OCI-LY1 (cell line): ENCODE results near the gene ALS2CL.

ENCODE experiments used
- H2AFZ ChIP-seq: fragments of 200-600 bp; sonication (generic), shearing (Covaris generic); 2 replicates; pipeline ENCODE4 v1.6.0; 2014; ENCODE audit warnings: antibody characterized with exemption, mild to moderate bottlenecking, low read length
- H3F3A ChIP-seq: fragments of 200-600 bp; sonication (generic), shearing (Covaris generic); 2 replicates; pipeline ENCODE4 v1.6.0; 2014; ENCODE audit warnings: mild to moderate bottlenecking, antibody characterized with exemption, low read length, moderate library complexity; ENCODE audit not compliant: insufficient read depth
- H3K27ac ChIP-seq: fragments of 200-600 bp; sonication (generic); 2 replicates; pipeline ENCODE4 v1.5.1; 2014; ENCODE audit warnings: low read length, mixed run types, mild to moderate bottlenecking, low read depth; ENCODE audit not compliant: poor library complexity, severe bottlenecking
- H3K27me3 ChIP-seq: fragments of 200-600 bp; sonication (generic); 2 replicates; pipeline ENCODE4 v1.6.0; 2014; ENCODE audit warnings: antibody characterized with exemption, mild to moderate bottlenecking, low read length, moderate library complexity; ENCODE audit not compliant: insufficient read depth
- H3K36me3 ChIP-seq: fragments of 200-600 bp; sonication (generic); 2 replicates; pipeline ENCODE4 v1.6.1; 2014; ENCODE audit warnings: mild to moderate bottlenecking, antibody characterized with exemption, low read length, moderate library complexity, mixed read lengths; ENCODE audit not compliant: insufficient read depth
- H3K4me1 ChIP-seq: fragments of 200-600 bp; sonication (generic); 2 replicates; pipeline ENCODE4 v1.5.1; 2014; ENCODE audit warnings: mild to moderate bottlenecking, low read length, moderate library complexity; ENCODE audit not compliant: insufficient read depth, severe bottlenecking
- H3K4me2 ChIP-seq: fragments of 200-600 bp; sonication (generic), shearing (Covaris generic); 2 replicates; pipeline ENCODE4 v1.6.1; 2014; ENCODE audit warnings: low read length
- H3K4me3 ChIP-seq: fragments of 200-600 bp; sonication (generic); 2 replicates; pipeline ENCODE4 v1.5.1; 2014; ENCODE audit warnings: low read length, low read depth, mild to moderate bottlenecking, mixed read lengths; ENCODE audit not compliant: poor library complexity, severe bottlenecking
- H3K79me2 ChIP-seq: fragments of 200-600 bp; shearing (Covaris generic); 2 replicates; pipeline ENCODE4 v1.6.1; 2016; ENCODE audit warnings: mixed run types, low read length, mixed read lengths; ENCODE audit not compliant: insufficient read depth
- H3K9ac ChIP-seq: fragments of 200-600 bp; sonication (generic), shearing (Covaris generic); 2 replicates; pipeline ENCODE4 v1.6.1; 2014; ENCODE audit warnings: mild to moderate bottlenecking, low read length, mixed read lengths
- H3K9me2 ChIP-seq: fragments of 200-600 bp; sonication (generic), shearing (Covaris generic); 2 replicates; pipeline ENCODE4 v1.6.1; 2014; ENCODE audit warnings: low read depth, mild to moderate bottlenecking, low read length, mixed read lengths
- H3K9me3 ChIP-seq: fragments of 200-600 bp; shearing (Covaris generic); 2 replicates; pipeline ENCODE4 v1.6.1; 2014; ENCODE audit warnings: low read length, mixed read lengths
- H4K20me1 ChIP-seq: fragments of 200-600 bp; sonication (generic), shearing (Covaris generic); 2 replicates; pipeline ENCODE4 v1.6.0; 2016; ENCODE audit warnings: mild to moderate bottlenecking, low read length; ENCODE audit not compliant: insufficient read depth
- CTCF ChIP-seq: fragments of 200-600 bp; sonication (generic), shearing (Covaris generic); IDR thresholded peaks from 2 replicates; pipeline ENCODE4 v1.5.1; 2017; ENCODE audit warnings: mild to moderate bottlenecking, antibody characterized with exemption, low read length, moderate library complexity, mixed read lengths
- EZH2 ChIP-seq: fragments of 200-600 bp; sonication (generic), shearing (Covaris generic); IDR thresholded peaks from 2 replicates; pipeline ENCODE4 v1.8.0; 2017; ENCODE audit warnings: borderline replicate concordance, mixed run types, mild to moderate bottlenecking, antibody characterized with exemption, low read length, moderate library complexity, mixed read lengths

Gene ALS2CL

GRCh38 chr3:46709721-46710120, 16.2 kb upstream of the ALS2CL start:
- H3K9me2 ChIP-seq = no peaks in the 10 kb centered on the region
- no peak overlapping the region for H3K4me2 ChIP-seq
- H3K36me3 ChIP-seq = no peaks in the 10 kb centered on the region
- H3K27ac ChIP-seq = no peak overlapping the region
- H3K27me3 ChIP-seq = no peaks in the 10 kb centered on the region
- H3K4me3 ChIP-seq = no peak overlapping the region
- no peaks in the 10 kb centered on the region for H3K9me3 ChIP-seq
- TF ChIP-seq EZH2 = no peak
- TF ChIP-seq CTCF = no peak
- no peaks in the 10 kb centered on the region for H4K20me1 ChIP-seq
- H3K4me1 ChIP-seq = no peaks in the 10 kb centered on the region
- H3K79me2 ChIP-seq = no peaks in the 10 kb centered on the region
- H3F3A ChIP-seq = no peaks in the 10 kb centered on the region
- no peak overlapping the region for H3K9ac ChIP-seq
- no peak overlapping the region for H2AFZ ChIP-seq

GRCh38 chr3:46709157-46709654, 15.7 kb upstream of the ALS2CL start:
- no peak overlapping the region for H2AFZ ChIP-seq
- no peak overlapping the region for H3K4me2 ChIP-seq
- no peaks in the 10 kb centered on the region for H3F3A ChIP-seq
- no peak overlapping the region for H3K4me3 ChIP-seq
- no peaks in the 10 kb centered on the region for H3K27me3 ChIP-seq
- H3K4me1 ChIP-seq = no peaks in the 10 kb centered on the region
- no peak overlapping the region for H3K27ac ChIP-seq
- no peaks in the 10 kb centered on the region for H3K79me2 ChIP-seq
- TF ChIP-seq CTCF = no peak
- TF ChIP-seq EZH2 = no peak
- H3K9me2 ChIP-seq = no peaks in the 10 kb centered on the region
- no peaks in the 10 kb centered on the region for H3K9me3 ChIP-seq
- no peaks in the 10 kb centered on the region for H4K20me1 ChIP-seq
- H3K36me3 ChIP-seq = no peaks in the 10 kb centered on the region
- no peak overlapping the region for H3K9ac ChIP-seq

- H3K9ac ChIP-seq = no peak overlapping the region
- H3K4me2 ChIP-seq = no peak overlapping the region
- no peak overlapping the region for H3K4me3 ChIP-seq
- no peaks in the 10 kb centered on the region for H3K27me3 ChIP-seq
- H3K4me1 ChIP-seq = no peaks in the 10 kb centered on the region
- no peaks in the 10 kb centered on the region for H3K9me2 ChIP-seq
- TF ChIP-seq EZH2 (no peak), CTCF (no peak)
- no peaks in the 10 kb centered on the region for H3F3A ChIP-seq
- H3K27ac ChIP-seq = no peak overlapping the region
- no peaks in the 10 kb centered on the region for H3K9me3 ChIP-seq
- no peaks in the 10 kb centered on the region for H4K20me1 ChIP-seq
- H2AFZ ChIP-seq = no peak overlapping the region
- no peaks in the 10 kb centered on the region for H3K36me3 ChIP-seq
- no peaks in the 10 kb centered on the region for H3K79me2 ChIP-seq
Measured at GRCh38 chr3:46708401-46709156, 15.1 kb upstream of the ALS2CL start.
